GM12878 (cell line): ENCODE measurements around the gene CDCP1. TPM values are rescaled to one million over a fixed set of nuclear protein-coding genes. Genes with fewer than 3 reads are reported as not detected.

ENCODE experiments used
- ATAC-seq: fragments of 200-7000 bp; cut with Tn5 transposase; 3 replicates; pipeline ENCODE4 v1.9.1; 2020; ENCODE audit warnings: mild to moderate bottlenecking, moderate library complexity
- BruUV-seq: library from RNA; stranded (reverse); fragments of 400-500 nt; replicated peaks from 2 replicates; lab custom pipeline; 2021; lab: Mats Ljungman, UMichigan
- CTCF ChIA-PET: fragments of 300-600 bp; sonication (Branson Sonifier 250); formaldehyde crosslinking; extraction: SDS; loops from one replicate; lab custom pipeline; 2021; ENCODE audit warnings: inconsistent platforms; lab: Yijun Ruan, JAX
- POLR2A ChIA-PET: fragments of 350-600 bp; formaldehyde crosslinking; extraction: SDS; loops from one replicate; lab custom pipeline; 2021; ENCODE audit warnings: inconsistent platforms; lab: Charles Lee
- RAD21 ChIA-PET: fragments of 300-600 bp; sonication (Branson Sonifier 250); formaldehyde crosslinking; loops from one replicate; lab custom pipeline; 2023; ENCODE audit warnings: antibody characterized with exemption; ENCODE audit not compliant: unreplicated experiment; lab: Charles Lee
- SMC1A ChIA-PET: fragments of 300-600 bp; sonication (Branson Sonifier 250); formaldehyde crosslinking; loops from one replicate; lab custom pipeline; 2023; ENCODE audit not compliant: unreplicated experiment, uncharacterized antibody; lab: Charles Lee
- DNase-seq: peaks from one replicate; pipeline ENCODE4 v3.0.0-alpha.2; 2011; ENCODE audit warnings: low read depth, low spot score
- FAIRE-seq: peaks from 3 replicates; lab custom pipeline; 2011; peaks lifted over from hg19 to GRCh38; lab: Jason Lieb, UNC
- H2AFZ ChIP-seq: 2 replicates; pipeline ENCODE4 v1.6.0; 2011; ENCODE audit warnings: low read depth, low read length, control low read depth; ENCODE audit not compliant: control insufficient read depth
- H3K27ac ChIP-seq: 2 replicates; pipeline ENCODE4 v1.5.1; 2011; ENCODE audit warnings: control low read depth; ENCODE audit not compliant: control insufficient read depth, insufficient read depth
- H3K27me3 ChIP-seq, 2 experiments: replicated peaks in 1 of 2; 2 replicates each; pipeline versions ENCODE4 v1.6.0 to v1.6.1; 2011; ENCODE audit warnings: low read length in 1 of 2; ENCODE audit not compliant: control insufficient read depth in 2 of 2, insufficient read depth in 2 of 2
- H3K36me3 ChIP-seq, 2 experiments: 2 replicates each; pipeline ENCODE4 v1.5.1; 2011; ENCODE audit warnings: low read length in 1 of 2; ENCODE audit not compliant: control insufficient read depth in 2 of 2, insufficient read depth in 2 of 2
- H3K4me1 ChIP-seq: 2 replicates; pipeline ENCODE4 v1.6.1; 2011; ENCODE audit warnings: mild to moderate bottlenecking, low read length, moderate library complexity, mixed read lengths; ENCODE audit not compliant: control insufficient read depth, insufficient read depth
- H3K4me2 ChIP-seq: 2 replicates; pipeline ENCODE4 v1.6.0; 2011; ENCODE audit warnings: control low read depth; ENCODE audit not compliant: control insufficient read depth, insufficient read depth
- H3K4me3 ChIP-seq: fragments of 200-600 bp; sonication (generic); 2 replicates; pipeline ENCODE4 v1.5.1; 2016
- H3K79me2 ChIP-seq: 2 replicates; pipeline ENCODE4 v1.6.0; 2011; ENCODE audit warnings: low read length; ENCODE audit not compliant: control insufficient read depth, insufficient read depth
- H3K9ac ChIP-seq: 2 replicates; pipeline ENCODE4 v1.8.0; 2011; ENCODE audit warnings: low read length, control low read depth, mixed read lengths; ENCODE audit not compliant: control insufficient read depth, insufficient read depth
- H3K9me3 ChIP-seq: replicated peaks from 3 replicates; pipeline ENCODE4 v1.5.1; 2011; ENCODE audit warnings: mild to moderate bottlenecking, low read length; ENCODE audit not compliant: control insufficient read depth, insufficient read depth
- H4K20me1 ChIP-seq: 2 replicates; pipeline ENCODE4 v1.6.0; 2011; ENCODE audit not compliant: control insufficient read depth, insufficient read depth
- ATF3 ChIP-seq: IDR thresholded peaks from 2 replicates; pipeline ENCODE4 v1.6.1; 2011; ENCODE audit warnings: low read depth, mild to moderate bottlenecking, low read length, moderate library complexity, borderline replicate concordance; ENCODE audit errors: extremely low read depth
- BACH1 ChIP-seq: fragments of 450-650 bp; IDR thresholded peaks from 2 replicates; pipeline ENCODE4 v1.6.1; 2017; ENCODE audit warnings: mild to moderate bottlenecking, borderline replicate concordance
- BCL3 ChIP-seq: IDR thresholded peaks from 2 replicates; pipeline ENCODE4 v1.6.1; 2011; ENCODE audit warnings: borderline replicate concordance, low read depth, mild to moderate bottlenecking, moderate library complexity, low read length; ENCODE audit not compliant: insufficient read depth, poor library complexity, severe bottlenecking
- CHD4 ChIP-seq: fragments of 200-600 bp; sonication (generic); IDR thresholded peaks from 2 replicates; pipeline ENCODE4 v1.6.1; 2016; ENCODE audit warnings: mild to moderate bottlenecking
- CREB1 ChIP-seq: IDR thresholded peaks from 2 replicates; pipeline ENCODE4 v1.6.1; 2012; ENCODE audit warnings: low read depth, mild to moderate bottlenecking, inconsistent platforms
- EP300 ChIP-seq, 2 experiments: fragments of 150-350 bp in 1 of 2; IDR thresholded peaks; 2 replicates each; pipeline ENCODE4 v1.6.1; 2011 to 2012; ENCODE audit warnings: low read depth in 2 of 2, low read length in 2 of 2, borderline replicate concordance in 1 of 2, improper control_type of control experiment in 1 of 2, inconsistent platforms in 1 of 2; ENCODE audit not compliant: control insufficient read depth in 1 of 2
- ESRRA ChIP-seq: IDR thresholded peaks from 2 replicates; pipeline ENCODE4 v1.6.1; 2012; ENCODE audit warnings: mild to moderate bottlenecking, low read length, improper control_type of control experiment
- FOS ChIP-seq: IDR thresholded peaks from 3 replicates; pipeline ENCODE4 v1.6.1; 2011; ENCODE audit warnings: borderline replicate concordance; ENCODE audit not compliant: insufficient read length; ENCODE audit errors: extremely low read depth
- IRF5 ChIP-seq: fragments of 450-650 bp; IDR thresholded peaks from 2 replicates; pipeline ENCODE4 v1.6.1; 2017; ENCODE audit warnings: borderline replicate concordance
- MTA2 ChIP-seq: fragments of 450-650 bp; IDR thresholded peaks from 2 replicates; pipeline ENCODE4 v1.6.1; 2016; ENCODE audit warnings: low read depth, mild to moderate bottlenecking, moderate library complexity
- MXI1 ChIP-seq: fragments of 150-350 bp; IDR thresholded peaks from 2 replicates; pipeline ENCODE4 v1.6.1; 2011; ENCODE audit warnings: low read depth, mild to moderate bottlenecking, inconsistent platforms, low read length, improper control_type of control experiment
- NBN ChIP-seq: fragments of 450-650 bp; IDR thresholded peaks from 2 replicates; pipeline ENCODE4 v1.6.1; 2016
- NFXL1 ChIP-seq: fragments of 450-650 bp; IDR thresholded peaks from 2 replicates; pipeline ENCODE4 v1.6.1; 2017; ENCODE audit warnings: antibody characterized with exemption, mild to moderate bottlenecking, borderline replicate concordance
- POLR2AphosphoS2 ChIP-seq: IDR thresholded peaks from 2 replicates; pipeline ENCODE4 v1.6.1; 2011; ENCODE audit warnings: low read depth, mild to moderate bottlenecking, low read length, improper control_type of control experiment, moderate library complexity
- SKIL ChIP-seq: fragments of 450-650 bp; IDR thresholded peaks from 2 replicates; pipeline ENCODE4 v1.6.1; 2017; ENCODE audit warnings: mild to moderate bottlenecking, low read depth, inconsistent platforms; ENCODE audit not compliant: poor library complexity, severe bottlenecking
- SMAD1 ChIP-seq: fragments of 450-650 bp; IDR thresholded peaks from 2 replicates; pipeline ENCODE4 v1.6.1; 2018; ENCODE audit warnings: mild to moderate bottlenecking, low read depth; ENCODE audit not compliant: partially characterized antibody
- SP1 ChIP-seq: IDR thresholded peaks from one replicate; pipeline ENCODE4 v1.6.1; 2011; ENCODE audit warnings: low read depth, low read length
- STAT1 ChIP-seq: fragments of 450-650 bp; conservative IDR thresholded peaks from 2 replicates; pipeline ENCODE4 v1.6.1; 2014; ENCODE audit warnings: antibody characterized with exemption, mild to moderate bottlenecking
- SUPT20H ChIP-seq: IDR thresholded peaks from 2 replicates; pipeline ENCODE4 v1.6.1; 2011; ENCODE audit warnings: low read depth, mild to moderate bottlenecking, low read length, moderate library complexity, borderline replicate concordance; ENCODE audit not compliant: control insufficient read depth
- TCF7 ChIP-seq: IDR thresholded peaks from 2 replicates; pipeline ENCODE4 v1.6.1; 2014; ENCODE audit warnings: antibody characterized with exemption, borderline replicate concordance
- WGBS: methylation state at CpG from one replicate; pipeline ENCODE4 v1.1.6; 2016; ENCODE audit warnings: low lambda C conversion rate; ENCODE audit not compliant: insufficient replicate concordance, insufficient coverage; ENCODE audit errors: missing lambda C conversion rate; 5-methylcytosine and 5-hydroxymethylcytosine counted together
- in situ Hi-C: fragments of 300-500 bp; cut with MboI; formaldehyde crosslinking; loops from 9 replicates; pipeline ENCODE4 v1.14.3; 2018; ENCODE audit warnings: mixed read lengths
- intact Hi-C: fragments of 100-400 bp; cut with micrococcal nuclease; formaldehyde crosslinking; loops from one replicate; pipeline ENCODE4 v1.14.2; 2022; ENCODE audit not compliant: unreplicated experiment
- polyA plus RNA-seq, 11 experiments: library from polyadenylated mRNA; depleted of rRNA in 4 of 11; unstranded in 6 of 11; stranded (reverse) in 5 of 11; fragments of >200 nt; fragmentation: Nextera tagmentation in 4 of 11; fragmentation: Illumina TruSeq in 1 of 11; extraction: Ambion mirVana in 4 of 11; extraction: Trizol in 1 of 11; gene quantifications; 1 replicate in 1 of 11; 2 replicates in 10 of 11; pipeline versions ENCODE4 v1.2.1 to v1.2.3, GENCODE V29; 2011 to 2016; ENCODE audit warnings: inconsistent platforms in 2 of 11, missing spikeins in 2 of 11, low read depth in 1 of 11
- total RNA-seq, 4 experiments: library from RNA; depleted of rRNA in 3 of 4; stranded (reverse); fragments of >200 nt in 3 of 4; fragmentation: Illumina TruSeq in 1 of 4; extraction: Trizol in 1 of 4; gene quantifications; 2 replicates each; pipeline versions ENCODE4 v1.2.1 to v1.2.3, GENCODE V29; 2013 to 2021

CDCP1 gene
- total and polyA plus RNA-seq, 10 of the 15 experiments (the other 5 are each of a cell fraction or from before 2014, with no cell fraction given) = 0.35 to 2.2 (median 0.86) TPM

- ChIA-PET POLR2A (no interaction called here), CTCF (interaction anchor here (0.6 kb wide), 1 partner anchor 121 kb away, joined by 3 read pairs; no protein-coding TSS in a partner anchor), RAD21 (no interaction called here), SMC1A (interaction anchor here (2.7 to 3.0 kb wide), 2 partner anchors 26 to 143 kb away, joined by 8 to 13 read pairs; no protein-coding TSS in a partner anchor)
- FAIRE-seq (no peak), DNase-seq (no peak), ATAC-seq (no peak)
- no peaks in the 10 kb centered on the region for H3K4me1 ChIP-seq
- intact Hi-C loops = no loop called here
- no peaks in the 10 kb centered on the region for H3K79me2 ChIP-seq
- H4K20me1 ChIP-seq = no peaks in the 10 kb centered on the region
- WGBS = 0% methylated on average over 3 of the region's 4 CpGs
- H3K36me3 ChIP-seq = no peaks in the 10 kb centered on the region
- no peak overlapping the region for H3K27ac ChIP-seq
- TF ChIP-seq STAT1 (no peak), BACH1 (no peak), POLR2AphosphoS2 (no peak), ESRRA (no peak), ATF3 (no peak), EP300 (IDR thresholded peaks at IDR 0.05; ENCODE audit: borderline replicate concordance in 1 of 2, control insufficient read depth in 1 of 2, low read depth in 2 of 2, low read length in 2 of 2) (no peak), TCF7 (no peak), IRF5 (no peak), FOS (no peak), MXI1 (no peak), SKIL (no peak), NBN (no peak), MTA2 (no peak), CHD4 (no peak), CREB1 (no peak), BCL3 (no peak), SP1 (no peak), SMAD1 (no peak), SUPT20H (no peak), NFXL1 (no peak)
- no peaks in the 10 kb centered on the region for H3K9me3 ChIP-seq
- no peak overlapping the region for H3K4me3 ChIP-seq
- BruUV-seq = no TSS peak
- H3K9ac ChIP-seq = no peak overlapping the region
- no peak overlapping the region for H3K4me2 ChIP-seq
- in situ Hi-C loops = no loop called here
- no peak overlapping the region for H2AFZ ChIP-seq
- H3K27me3 ChIP-seq = no peaks in the 10 kb centered on the region
These were observed 78.7 kb downstream of the CDCP1 start for GRCh38 chr3:45067486-45067885.
